Immature natural killer cell (primary cell): Measurements from ENCODE around the gene PALLD. TPM values are rescaled to one million over a fixed set of nuclear protein-coding genes. Genes with fewer than 3 reads are reported as not detected.
"Not testable (repeated sequence)": the region's sequence is repeated elsewhere in the genome, so short reads cannot be mapped to it uniquely, and the experiment has no call there.

Source experiments
- DNase-seq, 3 donors: peaks; one replicate each; pipeline ENCODE4 v3.0.0; 2022; ENCODE audit warnings: mixed read lengths in 1 of 3
- H3K27ac Mint-ChIP-seq, 6 donors: one replicate each; pipeline ENCODE4 v1.8.0; 2020; ENCODE audit warnings: mixed read lengths in 6 of 6, mild to moderate bottlenecking in 5 of 6, inconsistent platforms in 4 of 6, moderate library complexity in 3 of 6
- H3K27me3 Mint-ChIP-seq, 3 donors: one replicate each; pipeline ENCODE4 v1.8.0; 2020 to 2021; ENCODE audit warnings: low read depth in 3 of 3, mild to moderate bottlenecking in 3 of 3, mixed read lengths in 3 of 3, moderate library complexity in 3 of 3, inconsistent platforms in 1 of 3
- H3K36me3 Mint-ChIP-seq, 3 donors: one replicate each; pipeline ENCODE4 v1.8.0; 2020; ENCODE audit warnings: mixed read lengths in 3 of 3, inconsistent platforms in 2 of 3, mild to moderate bottlenecking in 2 of 3
- H3K4me1 Mint-ChIP-seq, 2 donors: one replicate each; pipeline ENCODE4 v1.8.0; 2020; ENCODE audit warnings: inconsistent platforms in 2 of 2, mild to moderate bottlenecking in 2 of 2, mixed read lengths in 2 of 2, moderate library complexity in 1 of 2
- H3K4me3 Mint-ChIP-seq, 5 donors: one replicate each; pipeline ENCODE4 v1.8.0; 2020; ENCODE audit warnings: mild to moderate bottlenecking in 5 of 5, mixed read lengths in 5 of 5, inconsistent platforms in 3 of 5, moderate library complexity in 3 of 5
- H3K9me3 Mint-ChIP-seq, 6 donors: one replicate each; pipeline ENCODE4 v1.8.0; 2020; ENCODE audit warnings: mild to moderate bottlenecking in 6 of 6, mixed read lengths in 6 of 6, inconsistent platforms in 4 of 6, moderate library complexity in 3 of 6
- polyA plus RNA-seq, 3 donors: library from polyadenylated mRNA; unstranded; fragments of 300-500 nt; fragmentation: Illumina TruSeq; gene quantifications; one replicate each; pipeline ENCODE4 v1.2.3, GENCODE V29; 2021

Gene PALLD
- polyA plus RNA-seq, 3 donors from 2014 or later = 7.4 to 20.8 (median 15.8) TPM

DNA sequence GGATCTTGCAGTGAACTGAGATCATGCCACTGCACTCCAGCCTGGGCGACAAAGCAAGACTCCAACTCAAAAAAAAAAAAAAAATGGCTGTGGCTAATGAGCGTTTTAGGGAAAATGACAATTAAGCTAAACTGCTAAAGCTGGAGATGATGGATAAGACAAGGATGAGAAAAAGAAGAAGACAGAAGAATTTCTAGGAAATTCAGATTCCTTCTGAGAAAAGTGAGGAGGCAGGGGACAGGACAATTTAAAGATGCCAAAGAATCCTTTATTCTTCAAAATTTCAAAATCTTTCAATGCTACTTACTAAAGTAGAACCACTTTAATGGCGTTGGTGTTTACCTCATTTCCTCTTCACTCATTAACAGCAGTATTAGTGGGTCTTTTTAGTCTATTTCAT lies 7.7 kb downstream of the PALLD start:
- Mint-ChIP-seq H3K36me3 (no peaks in the 10 kb centered on the region), H3K27ac (no peak overlapping the region), H3K4me1 (no peaks in the 10 kb centered on the region), H3K4me3 (no peak overlapping the region), H3K27me3 (peaks cover 2 to 17% (median 6%) of the 10 kb centered on the region in 3 donors), H3K9me3 (no peaks in the 10 kb centered on the region)
- DNase-seq = no peak

DNA sequence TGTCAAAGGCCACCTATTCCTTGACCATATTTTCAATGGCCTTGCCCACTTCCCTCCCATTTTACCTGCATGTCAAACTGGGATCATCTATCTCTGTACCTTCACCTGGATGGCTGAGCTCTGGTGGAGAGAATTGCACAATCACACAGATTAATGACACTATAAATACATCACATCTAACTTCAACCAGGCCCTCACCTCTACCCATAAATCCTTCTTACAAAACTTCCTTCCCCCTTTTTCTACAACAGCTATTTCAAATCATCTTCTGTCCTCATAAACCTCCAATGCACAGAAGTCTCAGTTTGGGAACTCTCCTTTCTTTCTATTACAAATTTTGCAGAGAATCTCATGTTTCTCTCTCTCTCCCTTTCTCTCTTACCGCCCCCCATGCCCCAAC lies 9.2 kb downstream of the PALLD start:
- no peak for DNase-seq
- H3K27ac Mint-ChIP-seq = no peak overlapping the region
- H3K9me3 Mint-ChIP-seq = no peaks in the 10 kb centered on the region
- no peak overlapping the region for H3K4me3 Mint-ChIP-seq
- peaks cover 0 to 12% (median 6%) of the 10 kb centered on the region in 3 donors for H3K27me3 Mint-ChIP-seq
- no peaks in the 10 kb centered on the region for H3K36me3 Mint-ChIP-seq
- H3K4me1 Mint-ChIP-seq = no peaks in the 10 kb centered on the region

- Mint-ChIP-seq H3K9me3 (no peaks in the 10 kb centered on the region), H3K27me3 (peaks cover 0 to 7% (median 6%) of the 10 kb centered on the region in 3 donors), H3K4me3 (no peak overlapping the region), H3K4me1 (peaks cover 7 to 8% of the 10 kb centered on the region in 2 donors), H3K36me3 (no peaks in the 10 kb centered on the region), H3K27ac (no peak overlapping the region)
- DNase-seq = no peak
Observed at GRCh38 chr4:168507178-168507815, 10.4 kb downstream of the PALLD start.

- Mint-ChIP-seq H3K4me3 (no peak overlapping the region), H3K36me3 (no peaks in the 10 kb centered on the region), H3K9me3 (no peaks in the 10 kb centered on the region), H3K27me3 (peaks cover 0 to 7% (median 6%) of the 10 kb centered on the region in 3 donors), H3K4me1 (peaks cover 9 to 10% of the 10 kb centered on the region in 2 donors), H3K27ac (no peak overlapping the region)
- DNase-seq = no peak
Observed at GRCh38 chr4:168508683-168509082, 11.8 kb downstream of the PALLD start.

- Mint-ChIP-seq H3K27me3 (peaks cover 0 to 3% (median 2%) of the 10 kb centered on the region in 3 donors), H3K9me3 (no peaks in the 10 kb centered on the region), H3K4me3 (no peak overlapping the region), H3K4me1 (peaks cover 9 to 10% of the 10 kb centered on the region in 2 donors), H3K36me3 (no peaks in the 10 kb centered on the region), H3K27ac (no peak overlapping the region)
- DNase-seq = no peak
Observed at GRCh38 chr4:168509786-168510185, 12.9 kb downstream of the PALLD start.

DNA sequence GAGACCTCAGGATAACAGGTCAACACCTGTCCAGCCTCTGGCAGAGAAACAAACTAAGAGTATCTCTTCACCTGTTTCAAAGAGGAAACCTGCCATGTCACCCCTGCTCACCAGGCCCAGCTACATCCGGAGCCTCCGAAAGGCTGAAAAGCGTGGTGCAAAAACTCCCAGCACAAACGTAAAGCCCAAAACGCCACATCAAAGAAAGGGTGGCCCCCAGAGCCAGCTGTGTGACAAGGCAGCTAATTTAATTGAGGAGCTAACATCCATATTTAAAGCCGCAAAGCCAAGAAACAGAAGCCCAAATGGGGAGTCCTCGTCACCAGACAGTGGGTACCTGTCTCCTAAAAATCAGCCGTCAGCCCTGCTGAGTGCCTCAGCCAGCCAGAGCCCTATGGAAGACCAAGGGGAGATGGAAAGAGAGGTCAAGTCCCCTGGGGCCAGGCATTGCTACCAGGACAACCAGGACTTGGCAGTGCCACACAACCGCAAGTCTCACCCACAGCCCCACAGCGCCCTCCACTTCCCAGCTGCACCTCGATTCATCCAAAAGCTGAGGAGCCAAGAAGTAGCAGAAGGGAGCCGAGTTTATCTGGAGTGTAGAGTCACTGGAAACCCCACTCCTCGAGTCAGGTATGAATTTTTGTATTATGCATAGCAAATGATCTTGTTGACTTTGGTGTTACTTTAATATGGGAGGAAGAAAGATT lies 15.1 kb downstream of the PALLD start:
- peak; percentile 5 to 27 (median 19) for DNase-seq
- no peaks in the 10 kb centered on the region for H3K9me3 Mint-ChIP-seq
- peaks cover 0 to 1% (median 0%) of the 10 kb centered on the region in 3 donors for H3K27me3 Mint-ChIP-seq
- H3K27ac Mint-ChIP-seq = no peak overlapping the region
- H3K36me3 Mint-ChIP-seq = no peaks in the 10 kb centered on the region
- H3K4me1 Mint-ChIP-seq = peaks cover 9 to 10% of the 10 kb centered on the region in 2 donors
- H3K4me3 Mint-ChIP-seq = no peak overlapping the region

DNA sequence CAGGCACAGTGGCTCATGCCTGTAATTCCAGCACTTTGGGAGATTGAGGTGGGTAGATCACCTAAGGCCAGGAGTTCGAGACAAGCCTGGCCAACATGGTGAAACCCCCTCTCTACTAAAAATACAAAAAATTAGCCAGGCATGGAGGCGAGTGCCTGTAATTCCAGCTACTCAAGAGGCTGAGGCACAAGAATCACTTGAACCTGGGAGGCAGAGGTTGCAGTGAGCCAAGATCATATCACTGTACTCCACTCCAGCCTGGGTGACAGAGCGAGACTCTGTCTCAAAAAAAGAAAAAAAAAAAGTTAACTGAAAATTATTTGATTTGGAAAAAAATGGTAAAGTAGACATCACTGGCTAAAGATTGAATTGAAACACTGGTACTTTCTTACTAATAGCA lies 17.0 kb downstream of the PALLD start:
- H3K4me3 Mint-ChIP-seq, H3K36me3 Mint-ChIP-seq, H3K27me3 Mint-ChIP-seq, H3K9me3 Mint-ChIP-seq, DNase-seq, H3K27ac Mint-ChIP-seq: not testable (repeated sequence)
- H3K4me1 Mint-ChIP-seq = peaks cover 9 to 10% of the 10 kb centered on the region in 2 donors

DNA sequence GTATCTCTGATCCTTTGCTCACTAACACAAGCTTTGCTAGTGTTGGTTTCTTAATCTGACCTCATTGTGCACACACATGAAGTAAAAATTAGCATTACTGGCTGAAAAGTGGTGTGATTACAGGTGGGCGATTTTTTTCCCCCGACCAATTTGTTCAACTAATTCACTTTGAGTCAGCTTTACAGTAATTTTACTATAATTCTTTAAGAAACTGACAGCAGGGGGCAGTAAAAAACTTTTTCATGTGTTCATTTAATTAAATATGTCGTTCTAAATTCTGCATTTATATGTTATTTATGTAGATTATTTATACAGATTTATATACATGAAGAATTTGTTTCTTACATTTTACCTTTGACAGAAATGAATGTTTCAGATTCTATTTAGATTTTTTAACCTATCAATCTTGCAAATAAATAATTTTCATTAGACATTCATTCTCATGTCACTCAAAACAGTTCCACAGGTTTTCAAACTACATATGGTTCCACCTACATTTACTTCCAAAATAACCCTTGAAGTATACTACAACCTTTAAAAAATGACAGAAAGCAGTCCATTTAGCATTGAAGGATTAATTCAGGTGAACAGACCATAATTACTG lies 17.5 kb downstream of the PALLD start:
- Mint-ChIP-seq H3K36me3 (no peaks in the 10 kb centered on the region), H3K27ac (no peak overlapping the region), H3K4me1 (peaks cover 9 to 10% of the 10 kb centered on the region in 2 donors), H3K27me3 (peaks cover 1 to 4% (median 1%) of the 10 kb centered on the region in 3 donors), H3K4me3 (no peak overlapping the region), H3K9me3 (no peaks in the 10 kb centered on the region)
- DNase-seq = peak; percentile 8 to 28 (median 15)

GRCh38 chr4:168515222-168516011 lies 18.6 kb downstream of the PALLD start:
- Mint-ChIP-seq H3K9me3 (no peaks in the 10 kb centered on the region), H3K27ac (no peak overlapping the region), H3K27me3 (peaks cover 1 to 5% (median 4%) of the 10 kb centered on the region in 3 donors), H3K36me3 (no peaks in the 10 kb centered on the region), H3K4me1 (peaks cover 9 to 10% of the 10 kb centered on the region in 2 donors), H3K4me3 (no peak overlapping the region)
- DNase-seq = no peak

DNA sequence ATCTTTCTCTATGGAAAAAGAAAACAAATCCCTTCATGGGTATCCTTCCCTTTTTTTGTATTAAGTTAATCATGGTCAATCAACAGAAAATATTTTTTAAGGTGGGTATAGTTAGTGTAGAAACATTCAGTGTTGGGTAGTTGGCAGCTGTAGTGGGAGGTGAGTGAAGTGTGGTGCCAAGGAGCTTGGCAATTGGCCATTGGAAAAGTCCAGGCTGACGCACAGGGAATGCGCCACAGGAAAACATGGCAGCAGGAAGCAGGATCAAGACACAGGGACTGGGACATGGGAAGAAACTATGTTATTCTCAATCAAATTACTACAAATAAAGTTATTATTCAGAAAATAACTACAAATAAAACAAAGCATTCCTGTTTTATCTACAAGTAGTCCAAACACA lies 20.0 kb downstream of the PALLD start:
- Mint-ChIP-seq H3K9me3 (no peaks in the 10 kb centered on the region), H3K4me1 (peaks cover 4 to 7% of the 10 kb centered on the region in 2 donors), H3K4me3 (no peak overlapping the region), H3K27ac (no peak overlapping the region), H3K36me3 (no peaks in the 10 kb centered on the region), H3K27me3 (peaks cover 1 to 6% (median 4%) of the 10 kb centered on the region in 3 donors)
- no peak for DNase-seq

DNA sequence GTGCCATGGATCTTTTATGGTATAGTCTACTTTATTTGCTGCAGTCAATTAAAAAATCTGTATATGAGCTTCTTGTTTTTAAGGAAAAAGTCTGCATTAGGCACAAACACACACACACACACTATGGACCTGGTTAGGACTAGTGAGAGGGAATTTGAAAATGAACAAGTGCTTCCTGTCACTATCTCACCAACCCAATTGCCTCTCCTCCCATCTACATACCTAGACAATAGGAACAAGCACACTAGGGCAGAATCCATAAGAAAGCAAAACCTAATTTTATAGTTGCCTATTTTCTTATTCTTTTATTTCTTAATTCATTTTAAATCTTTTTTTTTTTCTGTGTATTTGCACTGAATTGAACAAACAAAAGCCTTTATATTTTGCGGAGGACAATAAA lies 22.7 kb downstream of the PALLD start:
- Mint-ChIP-seq H3K27ac (no peak overlapping the region), H3K27me3 (peaks cover 1 to 6% (median 4%) of the 10 kb centered on the region in 3 donors), H3K4me1 (no peaks in the 10 kb centered on the region)

GRCh38 chr4:168521721-168522120 lies 24.9 kb downstream of the PALLD start:
- H3K27ac Mint-ChIP-seq = no peak overlapping the region
- H3K27me3 Mint-ChIP-seq = peaks cover 0 to 8% (median 4%) of the 10 kb centered on the region in 3 donors
- H3K36me3 Mint-ChIP-seq = no peaks in the 10 kb centered on the region
- no peak for DNase-seq
- H3K4me1 Mint-ChIP-seq = no peaks in the 10 kb centered on the region
- H3K4me3 Mint-ChIP-seq = no peak overlapping the region
- no peaks in the 10 kb centered on the region for H3K9me3 Mint-ChIP-seq

More for the DNA sequence above, 22.7 kb downstream of the PALLD start:
- H3K4me3 Mint-ChIP-seq = no peak overlapping the region
- no peaks in the 10 kb centered on the region for H3K9me3 Mint-ChIP-seq
- H3K36me3 Mint-ChIP-seq = no peaks in the 10 kb centered on the region
- no peak for DNase-seq

GRCh38 chr4:168522356-168522755 lies 25.5 kb downstream of the PALLD start:
- no peaks in the 10 kb centered on the region for H3K9me3 Mint-ChIP-seq
- H3K4me3 Mint-ChIP-seq = no peak overlapping the region
- H3K4me1 Mint-ChIP-seq = no peaks in the 10 kb centered on the region
- no peak overlapping the region for H3K27ac Mint-ChIP-seq
- no peak for DNase-seq
- no peaks in the 10 kb centered on the region for H3K36me3 Mint-ChIP-seq
- H3K27me3 Mint-ChIP-seq = peaks cover 0 to 11% (median 4%) of the 10 kb centered on the region in 3 donors
